HCT116 (cell line): ENCODE results near the gene TNFRSF14. TPM values are rescaled to one million over a fixed set of nuclear protein-coding genes. Genes with fewer than 3 reads are reported as not detected.

Experiments
- ATAC-seq: fragments of 200-7000 bp; cut with Tn5 transposase; 2 replicates; pipeline ENCODE4 v1.9.1; 2020; ENCODE audit warnings: mild to moderate bottlenecking, moderate library complexity
- BruUV-seq: library from RNA; stranded (reverse); fragments of 400-500 nt; replicated peaks from 2 replicates; lab custom pipeline; 2021; lab: Mats Ljungman, UMichigan
- CTCF ChIA-PET: fragments of 300-600 bp; sonication (Branson Sonifier 250); formaldehyde crosslinking; loops from one replicate; lab custom pipeline; 2021; ENCODE audit warnings: antibody characterized with exemption; lab: Charles Lee
- POLR2A ChIA-PET: fragments of 300-600, 350-600 bp; sonication (Branson Sonifier 250); formaldehyde crosslinking; loops from one replicate; lab custom pipeline; 2021; ENCODE audit warnings: antibody characterized with exemption; lab: Charles Lee
- RAD21 ChIA-PET, 2 experiments: fragments of 300-600 bp; sonication (Branson Sonifier 250); formaldehyde crosslinking; loops; one replicate each; lab custom pipeline; 2023; ENCODE audit warnings: low total read pairs in 2 of 2; ENCODE audit not compliant: uncharacterized antibody in 2 of 2, unreplicated experiment in 2 of 2, low non-redundant PET in 1 of 2; lab: Charles Lee
- DNase-seq: peaks from one replicate; pipeline ENCODE4 v3.0.0-alpha.2; 2010; ENCODE audit warnings: low read depth, low spot score
- H2AFZ ChIP-seq: fragments of 200-600 bp; shearing (Covaris generic), sonication (generic); 2 replicates; pipeline ENCODE4 v1.6.1; 2017; ENCODE audit warnings: low read depth, mixed run types, mixed read lengths, antibody characterized with exemption, low read length; ENCODE audit not compliant: poor library complexity, severe bottlenecking
- H3K27ac ChIP-seq: 2 replicates; pipeline ENCODE4 v1.5.1; 2012; ENCODE audit warnings: low read depth, low read length
- H3K27me3 ChIP-seq: fragments of 200-600 bp; sonication (generic); 2 replicates; pipeline ENCODE4 v1.6.1; 2016; ENCODE audit warnings: mixed run types, low read length, mixed read lengths; ENCODE audit not compliant: insufficient read depth
- H3K36me3 ChIP-seq, 2 experiments: fragments of 200-500 bp in 1 of 2; fragments of 200-600 bp in 1 of 2; sonication (Bioruptor generic) in 1 of 2; sonication (generic) in 1 of 2; 2 replicates each; pipeline versions ENCODE4 v1.5.1 to v1.6.1; 2014 to 2016; ENCODE audit warnings: low read length in 2 of 2, inconsistent platforms in 1 of 2, mixed read lengths in 1 of 2, mixed run types in 1 of 2; ENCODE audit not compliant: insufficient read depth in 2 of 2, control insufficient read depth in 1 of 2
- H3K4me1 ChIP-seq, 2 experiments: fragments of 200-600 bp in 1 of 2; sonication (generic) in 1 of 2; 2 replicates each; pipeline versions ENCODE4 v1.5.1 to v1.6.1; 2012 to 2017; ENCODE audit warnings: low read length in 2 of 2, inconsistent platforms in 1 of 2, mild to moderate bottlenecking in 1 of 2, mixed read lengths in 1 of 2, mixed run types in 1 of 2, moderate library complexity in 1 of 2; ENCODE audit not compliant: insufficient read depth in 2 of 2, control insufficient read depth in 1 of 2
- H3K4me2 ChIP-seq: fragments of 200-600 bp; sonication (generic); 2 replicates; pipeline ENCODE4 v1.6.1; 2017; ENCODE audit warnings: mixed run types, low read length, mixed read lengths
- H3K4me3 ChIP-seq, 2 experiments: fragments of 200-600 bp in 1 of 2; sonication (generic) in 1 of 2; replicated peaks in 1 of 2; 2 replicates each; pipeline ENCODE4 v1.5.1; 2011 to 2016; ENCODE audit warnings: low read length in 2 of 2, control low read depth in 1 of 2, low read depth in 1 of 2, mild to moderate bottlenecking in 1 of 2, mixed read lengths in 1 of 2, mixed run types in 1 of 2
- H3K79me2 ChIP-seq: fragments of 200-600 bp; sonication (generic); 2 replicates; pipeline ENCODE4 v1.6.1; 2017; ENCODE audit warnings: mild to moderate bottlenecking, mixed run types, low read length, moderate library complexity, mixed read lengths; ENCODE audit not compliant: insufficient read depth
- H3K9ac ChIP-seq: fragments of 200-600 bp; sonication (generic); 2 replicates; pipeline ENCODE4 v1.6.1; 2016; ENCODE audit warnings: low read length, mixed read lengths
- H3K9me2 ChIP-seq: fragments of 200-600 bp; sonication (generic), shearing (Covaris generic); 2 replicates; pipeline ENCODE4 v1.6.1; 2017; ENCODE audit warnings: mixed run types, mild to moderate bottlenecking, moderate library complexity; ENCODE audit not compliant: insufficient read depth
- H3K9me3 ChIP-seq, 2 experiments: fragments of 200-500 bp in 1 of 2; fragments of 200-600 bp in 1 of 2; sonication (Bioruptor generic) in 1 of 2; sonication (generic) in 1 of 2; 2 replicates each; pipeline ENCODE4 v1.6.1; 2014 to 2017; ENCODE audit warnings: low read length in 2 of 2, mixed read lengths in 2 of 2, inconsistent platforms in 1 of 2, low read depth in 1 of 2, mild to moderate bottlenecking in 1 of 2, mixed run types in 1 of 2, moderate library complexity in 1 of 2; ENCODE audit not compliant: control insufficient read depth in 1 of 2, insufficient read depth in 1 of 2
- H4K20me1 ChIP-seq: fragments of 200-600 bp; sonication (generic), shearing (Covaris generic); 2 replicates; pipeline ENCODE4 v1.6.1; 2017; ENCODE audit warnings: mixed run types, mild to moderate bottlenecking, moderate library complexity; ENCODE audit not compliant: insufficient read depth
- CBX3 ChIP-seq: IDR thresholded peaks from 2 replicates; pipeline ENCODE4 v1.6.1; 2012; ENCODE audit warnings: low read depth
- EGR1 ChIP-seq: IDR thresholded peaks from 2 replicates; pipeline ENCODE4 v1.6.1; 2012; ENCODE audit warnings: low read depth
- ELF1 ChIP-seq: IDR thresholded peaks from 2 replicates; pipeline ENCODE4 v1.6.1; 2012; ENCODE audit warnings: low read depth, borderline replicate concordance
- EZH2phosphoT487 ChIP-seq: fragments of 200-600 bp; IDR thresholded peaks from 2 replicates; pipeline ENCODE4 v1.6.1; 2018; ENCODE audit warnings: antibody characterized with exemption, borderline replicate concordance
- FOSL1 ChIP-seq: IDR thresholded peaks from 2 replicates; pipeline ENCODE4 v1.6.1; 2012; ENCODE audit warnings: low read depth
- JUND ChIP-seq: IDR thresholded peaks from 2 replicates; pipeline ENCODE4 v1.6.1; 2012
- POLR2A ChIP-seq: IDR thresholded peaks from 2 replicates; pipeline ENCODE4 v1.7.0; 2011; ENCODE audit warnings: borderline replicate concordance; ENCODE audit not compliant: insufficient read depth, insufficient read length; ENCODE audit errors: extremely low read depth
- POLR2AphosphoS5 ChIP-seq: IDR thresholded peaks from 2 replicates; pipeline ENCODE4 v1.6.1; 2011; ENCODE audit warnings: mild to moderate bottlenecking, low read depth, low read length, moderate library complexity
- SIN3A ChIP-seq: IDR thresholded peaks from 2 replicates; pipeline ENCODE4 v1.6.1; 2012; ENCODE audit warnings: low read depth
- SRF ChIP-seq: IDR thresholded peaks from 2 replicates; pipeline ENCODE4 v1.6.1; 2012; ENCODE audit warnings: low read depth
- TCF7L2 ChIP-seq: IDR thresholded peaks from 2 replicates; pipeline ENCODE4 v1.7.0; 2011; ENCODE audit warnings: borderline replicate concordance, inconsistent platforms; ENCODE audit not compliant: insufficient read depth, insufficient read length; ENCODE audit errors: extremely low read depth
- ZNF274 ChIP-seq: fragments of 200-500 bp; sonication (Bioruptor generic); IDR thresholded peaks from 2 replicates; pipeline ENCODE4 v1.6.1; 2014; ENCODE audit warnings: mild to moderate bottlenecking, low read depth, low read length, inconsistent platforms
- intact Hi-C: fragments of 100-400 bp; cut with micrococcal nuclease; formaldehyde crosslinking; loops from 2 replicates; pipeline ENCODE4 v1.10.0; 2022
- total RNA-seq: library from RNA; stranded (reverse); gene quantifications from one replicate; pipeline ENCODE4 v1.2.1, GENCODE V29; 2021; ENCODE audit not compliant: unreplicated experiment

Gene TNFRSF14
- total RNA-seq, 1 experiment from 2014 or later: 0.66 TPM

DNA sequence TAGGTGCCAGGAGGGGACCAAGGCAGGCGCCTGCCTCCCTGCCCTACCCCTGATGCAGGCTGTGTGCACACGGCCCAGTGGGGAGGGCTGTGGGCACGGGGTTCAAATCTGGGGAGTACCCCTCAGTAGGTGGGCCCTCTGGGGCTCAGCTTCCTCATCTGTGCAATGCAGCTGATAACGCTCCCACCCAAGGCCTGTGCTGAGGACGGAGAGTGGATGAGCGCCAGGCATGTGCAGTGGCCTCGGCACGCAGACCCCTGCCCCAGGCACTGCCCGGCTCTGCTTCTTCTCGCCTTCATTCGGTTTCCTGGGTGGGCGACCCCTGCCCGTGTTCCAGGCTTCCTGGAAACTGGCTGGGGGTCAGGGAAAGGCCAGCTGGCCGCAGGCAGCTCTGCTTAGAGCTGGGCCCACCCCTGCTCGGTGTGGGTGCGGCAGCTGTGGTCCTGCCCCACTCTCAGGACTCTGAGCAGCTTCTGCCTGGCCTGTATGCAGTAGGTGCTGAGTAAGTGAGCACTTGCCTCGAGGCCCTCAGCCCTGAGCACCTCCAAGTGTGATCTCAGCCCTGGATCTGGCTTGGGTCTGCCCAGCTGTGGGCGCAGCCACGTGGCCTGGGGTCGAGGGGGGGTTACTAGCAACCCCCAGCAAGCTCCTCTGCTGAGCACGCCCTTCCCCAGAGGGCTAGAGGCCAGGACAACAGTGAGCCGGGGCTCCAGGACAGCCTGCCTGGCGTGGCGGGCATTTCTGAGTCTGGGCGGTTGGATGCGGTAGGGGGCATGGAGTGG is 11.9 kb upstream of the TNFRSF14 start:
- Histone ChIP-seq H3K9me3 (no peaks in the 10 kb centered on the region), H3K4me1 (peaks cover 23 to 50% of the 10 kb centered on the region in 2 experiments), H3K27ac (no peak overlapping the region; the same call in 1 of the 2 replicates), H3K27me3 (no peaks in the 10 kb centered on the region), H3K9me2 (no peaks in the 10 kb centered on the region), H2AFZ (no peak overlapping the region), H3K36me3 (no peaks in the 10 kb centered on the region), H3K79me2 (no peaks in the 10 kb centered on the region), H4K20me1 (no peaks in the 10 kb centered on the region), H3K4me3 (no peak overlapping the region), H3K4me2 (no peak overlapping the region), H3K9ac (no peak overlapping the region)
- intact Hi-C loops: no loop called here
- no TSS peak for BruUV-seq
- ChIA-PET CTCF (no interaction called here), RAD21 (no interaction called here), POLR2A (no interaction called here)
- TF ChIP-seq TCF7L2 (no peak), JUND (no peak)
- DNase-seq: no peak
- no peak for ATAC-seq

- no peaks in the 10 kb centered on the region for H3K27me3 ChIP-seq
- H3K9me3 ChIP-seq: no peaks in the 10 kb centered on the region
- POLR2A ChIA-PET: interaction anchor here (0.6 to 1.6 kb wide), 4 partner anchors 10 to 132 kb away, joined by 3 to 13 read pairs (median 6); partner anchors contain the start of gene PANK4
- no peaks in the 10 kb centered on the region for H3K9me2 ChIP-seq
- CTCF ChIA-PET: interaction anchor here (1.1 to 1.2 kb wide), 2 partner anchors 19 to 254 kb away, joined by 3 to 6 read pairs; partner anchors contain the start of gene PANK4
- no peaks in the 10 kb centered on the region for H3K36me3 ChIP-seq
- TF ChIP-seq CBX3 (no peak), EZH2phosphoT487 (no peak), ZNF274 (no peak), POLR2AphosphoS5 (no peak), ELF1 (no peak), SRF (no peak), FOSL1 (no peak), SIN3A (no peak), POLR2A (no peak), TCF7L2 (no peak), EGR1 (no peak)
- H3K4me1 ChIP-seq: peaks cover 24 to 51% of the 10 kb centered on the region in 2 experiments
- ATAC-seq (no peak), DNase-seq (no peak)
- H2AFZ ChIP-seq: no peak overlapping the region
- peak overlapping the region; percentile 57; the same call in 1 of the 2 replicates for H3K27ac ChIP-seq
- peak overlapping the region; percentile 47; the same call in 1 of the 2 replicates for H3K9ac ChIP-seq
- no peaks in the 10 kb centered on the region for H3K79me2 ChIP-seq
- BruUV-seq: no TSS peak
- intact Hi-C loops: no loop called here
- RAD21 ChIA-PET: interaction anchor here (1.0 to 1.2 kb wide), 2 partner anchors 19 kb away, joined by 3 to 4 read pairs; partner anchors contain the start of gene PANK4 (in 2 of the 2)
- H4K20me1 ChIP-seq: no peaks in the 10 kb centered on the region
- H3K4me2 ChIP-seq: peak overlapping the region; percentile 81
- H3K4me3 ChIP-seq: no peak overlapping the region; a peak in 1 of 4 replicates
Measured at GRCh38 chr1:2544875-2545640, 11.1 kb upstream of the TNFRSF14 start.
